ENCODE results near the gene DCAF15. TPM values are rescaled to one million over a fixed set of nuclear protein-coding genes. Genes with fewer than 3 reads are reported as not detected.
"Not testable (repeated sequence)": the region's sequence is repeated elsewhere in the genome, so short reads cannot be mapped to it uniquely, and the experiment has no call there.

DCAF15 gene
- polyA plus RNA-seq, 3 donors, result 28.5 to 29.4 (median 28.6) TPM

- no peak for DNase-seq (ENCODE audit: low read depth in 3 of 3, low spot score in 2 of 3)
These were observed 5.7 kb downstream of the DCAF15 start for GRCh38 chr19:13958043-13958442.

- DNase-seq (ENCODE audit: low read depth in 3 of 3, low spot score in 2 of 3), result no peak
These were observed 7.0 kb downstream of the DCAF15 start for GRCh38 chr19:13959141-13959961.

DNA sequence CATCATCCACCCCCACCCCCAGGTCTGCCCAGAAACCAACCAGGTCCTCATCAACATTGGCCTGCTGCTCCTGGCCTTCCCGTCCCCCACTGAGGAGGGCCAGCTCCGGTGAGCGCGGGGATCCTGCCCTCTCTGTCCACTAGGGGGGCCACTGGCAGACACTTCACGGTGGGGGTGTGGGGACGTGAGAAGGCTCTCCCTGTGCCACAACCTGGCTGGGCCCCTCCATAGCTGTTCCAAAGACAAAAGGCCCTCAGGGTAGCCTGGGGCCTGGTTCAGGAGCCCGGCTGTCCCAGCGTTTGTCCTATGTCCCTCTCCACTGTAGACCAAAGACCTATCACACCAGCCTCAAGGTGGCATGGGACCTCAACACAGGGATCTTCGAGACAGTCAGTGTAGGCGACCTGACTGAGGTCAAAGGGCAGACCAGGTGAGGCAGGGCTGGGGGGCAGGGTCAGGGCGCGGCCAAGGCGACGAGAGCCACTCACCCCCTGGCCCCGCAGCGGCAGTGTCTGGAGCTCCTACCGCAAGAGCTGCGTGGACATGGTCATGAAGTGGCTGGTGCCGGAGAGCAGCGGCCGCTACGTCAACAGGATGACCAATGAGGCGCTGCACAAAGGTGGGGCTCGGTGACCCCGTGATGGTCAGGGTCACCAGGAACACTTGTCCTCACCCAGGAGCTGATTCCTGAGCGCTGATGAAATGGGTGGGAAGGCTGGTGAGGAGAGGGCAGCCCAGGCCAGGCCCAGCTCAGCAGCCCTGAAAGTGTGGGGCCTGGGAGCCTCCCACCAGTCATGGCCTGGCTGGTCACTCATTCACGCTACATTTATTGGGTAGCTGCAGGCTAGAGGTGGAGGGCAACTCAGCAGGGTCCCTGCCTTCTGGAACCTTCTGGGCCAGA, 7.9 kb downstream of the DCAF15 start:
- DNase-seq (ENCODE audit: low read depth in 3 of 3, low spot score in 2 of 3), result no peak

GRCh38 chr19:13960863-13961784, 8.8 kb downstream of the DCAF15 start:
- DNase-seq (ENCODE audit: low read depth in 3 of 3, low spot score in 2 of 3), result no peak

DNA sequence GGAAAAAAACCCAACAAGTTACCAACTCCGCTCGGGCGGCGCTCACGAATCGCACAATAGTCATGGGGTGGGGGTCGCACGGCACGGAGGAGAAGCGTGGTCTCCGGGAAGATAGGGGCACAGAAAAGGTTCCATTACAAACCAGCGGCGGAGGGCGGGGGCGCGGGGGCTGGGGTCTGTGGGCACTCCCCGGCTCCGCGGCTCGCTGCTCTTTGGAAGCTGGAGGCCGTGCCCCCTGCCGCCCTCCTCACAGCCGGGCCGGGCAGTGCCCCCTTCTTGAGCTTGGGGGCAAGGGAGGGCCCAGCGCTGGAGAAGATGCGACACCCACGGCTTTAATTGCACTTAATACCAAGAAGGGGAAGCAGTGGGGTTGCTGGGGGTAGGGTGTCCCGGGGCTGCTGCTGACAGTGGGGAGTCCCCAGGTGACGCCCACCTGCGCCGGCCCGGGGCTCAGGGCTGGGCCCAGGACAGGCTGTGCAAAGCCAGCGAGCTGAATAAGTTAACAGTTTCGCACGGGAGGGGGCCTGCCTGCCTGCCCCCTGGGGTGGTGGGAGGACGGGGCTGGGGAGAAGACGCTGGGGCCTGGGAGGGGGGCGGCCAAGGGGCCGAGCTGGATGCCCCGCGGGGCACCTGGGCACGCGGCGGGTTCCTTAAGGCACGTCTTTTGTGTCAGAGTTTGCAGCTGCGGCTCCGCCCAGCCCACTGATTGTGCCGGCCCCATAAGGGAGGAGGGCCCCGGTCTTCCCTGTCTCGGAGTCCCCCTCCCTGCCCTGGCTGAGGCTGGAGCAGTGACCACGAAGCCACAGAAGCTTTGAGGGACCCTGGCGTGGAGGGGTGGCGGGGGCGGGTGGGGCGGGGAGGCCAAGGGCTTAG, 9.8 kb downstream of the DCAF15 start:
- no peak for DNase-seq (ENCODE audit: low read depth in 3 of 3, low spot score in 2 of 3)

- no peak for DNase-seq (ENCODE audit: low read depth in 3 of 3, low spot score in 2 of 3)
These were observed 10.6 kb downstream of the DCAF15 start for GRCh38 chr19:13962699-13963602.

- DNase-seq (ENCODE audit: low read depth in 3 of 3, low spot score in 2 of 3), result no peak
These were observed 11.3 kb downstream of the DCAF15 start for GRCh38 chr19:13963603-13964105.

DNA sequence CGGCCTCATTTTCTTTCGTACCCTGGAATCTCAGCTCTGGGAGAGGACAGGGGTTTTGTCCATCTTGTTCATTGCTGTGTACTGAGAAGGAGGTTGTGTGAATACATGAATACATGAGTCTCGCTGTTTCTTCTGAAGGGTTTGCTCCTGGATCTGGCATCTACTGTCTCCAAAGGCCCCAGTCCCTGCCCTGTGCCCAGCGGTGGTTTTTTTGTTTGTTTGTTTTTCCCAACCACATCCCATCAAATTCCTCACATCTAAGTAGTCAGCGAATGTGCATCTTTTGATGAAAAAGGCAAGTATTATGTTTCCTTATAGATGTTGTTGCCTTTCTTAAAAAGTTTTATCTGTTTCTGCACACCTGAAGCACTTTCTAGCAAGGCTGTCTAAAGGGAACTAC, 12.5 kb downstream of the DCAF15 start:
- no peak for DNase-seq (ENCODE audit: low read depth in 3 of 3, low spot score in 2 of 3)

DNA sequence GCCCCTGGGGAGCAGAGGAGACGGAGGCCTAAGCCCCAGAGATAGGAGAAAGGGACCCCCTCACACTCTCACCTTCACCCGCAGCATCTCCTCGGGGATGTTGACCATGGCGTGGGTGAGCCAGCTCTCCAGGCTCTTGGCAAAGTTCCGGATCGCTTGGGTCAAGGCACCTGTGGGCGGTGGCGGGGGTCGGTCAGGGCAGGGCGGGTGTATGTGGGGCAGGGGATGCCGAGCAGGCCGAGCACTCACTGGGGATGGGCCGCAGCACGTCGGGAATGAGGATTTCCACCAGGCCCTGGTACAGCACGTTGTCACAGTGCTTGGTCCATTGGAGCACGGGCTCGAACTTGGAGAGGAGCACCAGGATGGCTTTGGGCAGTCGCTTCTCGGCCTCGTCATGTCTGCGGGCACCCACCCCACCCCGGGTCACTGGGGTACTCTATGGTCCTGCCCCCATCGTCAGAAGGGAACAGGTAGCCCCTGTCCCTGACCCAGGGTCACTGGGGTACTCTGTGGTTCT, 13.1 kb downstream of the DCAF15 start:
- DNase-seq (ENCODE audit: low read depth in 3 of 3, low spot score in 2 of 3), result no peak

DNA sequence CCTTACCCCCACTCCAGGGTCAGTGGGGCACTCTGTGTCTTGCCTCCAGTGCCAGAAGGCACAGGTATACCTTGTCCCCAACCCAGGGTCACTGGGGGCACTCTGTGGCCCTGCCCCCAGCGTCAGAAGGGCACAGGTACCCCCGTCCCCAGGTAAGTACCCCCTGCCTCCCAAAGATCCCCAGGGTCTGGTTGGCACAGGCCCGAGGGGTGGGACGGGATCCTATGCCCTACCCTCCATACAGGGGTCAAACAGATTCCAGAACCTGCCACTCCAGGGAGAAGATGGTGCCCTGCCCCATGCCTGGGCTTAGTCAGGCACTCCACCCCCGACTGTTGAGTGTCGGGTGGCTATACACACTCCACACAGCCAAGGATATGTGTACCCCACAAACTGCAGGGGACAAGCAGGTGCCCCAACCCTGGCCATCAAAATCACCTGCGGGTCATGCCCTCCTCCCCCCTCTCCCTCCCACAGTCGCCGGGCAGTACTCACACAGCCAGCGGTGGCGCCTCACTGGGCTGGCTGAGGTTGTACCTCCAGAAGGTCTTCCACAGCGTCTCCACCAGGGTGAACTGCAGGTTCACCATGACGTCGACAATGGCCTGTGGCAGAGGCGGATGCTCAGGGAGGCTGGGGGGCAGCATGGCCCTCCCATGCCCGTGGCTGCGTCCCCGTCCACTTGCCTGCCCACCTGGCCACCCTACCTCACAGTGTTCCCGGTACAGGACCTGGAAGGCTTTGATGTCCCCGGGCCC, 13.8 kb downstream of the DCAF15 start:
- DNase-seq (ENCODE audit: low read depth in 3 of 3, low spot score in 2 of 3), result no peak

GRCh38 chr19:13966684-13967128, 14.4 kb downstream of the DCAF15 start:
- DNase-seq (ENCODE audit: low read depth in 3 of 3, low spot score in 2 of 3), result no peak

DNA sequence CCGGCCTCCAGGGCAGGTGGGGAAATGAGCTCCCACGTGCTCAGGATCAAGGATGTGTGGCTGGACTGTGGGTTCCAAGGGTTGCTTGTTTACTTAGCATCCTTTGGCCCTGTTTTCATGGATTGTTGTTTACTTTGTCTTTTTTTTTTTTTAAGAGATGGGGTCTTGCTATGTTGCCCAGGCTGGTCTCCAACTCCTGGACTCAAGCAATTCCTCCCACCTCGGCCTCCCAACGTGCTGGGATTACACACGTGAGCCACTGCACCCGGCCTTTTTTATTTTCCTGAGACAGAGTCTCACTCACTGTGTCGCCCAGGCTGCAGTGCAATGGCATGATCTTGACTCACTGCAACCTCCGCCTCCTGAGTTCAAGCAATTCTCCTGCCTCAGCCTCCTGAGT, 14.9 kb downstream of the DCAF15 start:
- DNase-seq (ENCODE audit: low read depth in 3 of 3, low spot score in 2 of 3), result not testable (repeated sequence)

DNA sequence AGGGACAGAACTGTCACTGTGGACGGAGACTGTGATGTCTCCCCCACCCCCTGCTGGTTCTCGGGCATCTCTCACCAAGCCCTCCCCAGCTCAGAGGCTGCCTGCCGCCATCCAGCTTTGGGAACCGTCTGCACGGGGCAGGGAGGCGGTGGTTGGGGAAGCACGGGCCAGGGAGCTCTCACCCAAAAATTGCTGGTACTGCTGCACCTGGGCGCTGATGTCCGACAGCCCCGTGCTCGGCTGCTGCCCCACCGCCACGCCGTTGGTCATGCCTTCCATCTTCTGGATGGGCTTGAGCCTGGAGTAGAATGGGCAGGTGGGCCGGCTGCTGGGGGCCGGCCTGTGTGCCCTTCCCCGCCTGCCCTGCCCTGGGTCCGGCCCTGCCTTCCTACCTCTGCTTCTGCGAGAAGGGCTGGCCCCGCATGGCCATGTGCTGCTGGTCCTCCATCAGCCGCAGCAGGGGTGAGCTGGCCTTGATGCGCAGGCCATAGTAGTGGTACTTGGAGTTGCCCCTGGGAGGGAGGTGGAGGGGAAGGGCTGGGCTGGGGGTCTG, 16.1 kb downstream of the DCAF15 start:
- no peak for DNase-seq (ENCODE audit: low read depth in 3 of 3, low spot score in 2 of 3)

DNA sequence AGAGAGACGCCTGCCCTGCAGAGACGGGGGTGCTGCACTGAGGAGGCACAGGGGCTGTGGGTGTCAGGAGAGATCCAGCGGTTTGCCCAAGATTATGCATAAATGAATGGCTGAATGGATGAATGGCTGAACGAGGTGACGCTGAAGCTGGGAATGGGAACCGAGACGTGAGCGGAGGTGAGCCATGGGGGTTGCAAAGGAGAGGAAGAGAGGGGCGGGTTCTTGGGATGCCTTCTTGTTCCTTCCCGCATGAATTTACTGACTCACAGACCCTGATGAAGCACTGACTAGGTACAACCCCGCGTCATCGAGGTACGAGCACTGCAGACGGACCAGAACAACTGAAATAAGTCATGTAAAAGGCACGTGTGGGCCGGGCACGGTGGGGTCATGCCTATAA, 16.7 kb downstream of the DCAF15 start:
- no peak for DNase-seq (ENCODE audit: low read depth in 3 of 3, low spot score in 2 of 3)

DNA sequence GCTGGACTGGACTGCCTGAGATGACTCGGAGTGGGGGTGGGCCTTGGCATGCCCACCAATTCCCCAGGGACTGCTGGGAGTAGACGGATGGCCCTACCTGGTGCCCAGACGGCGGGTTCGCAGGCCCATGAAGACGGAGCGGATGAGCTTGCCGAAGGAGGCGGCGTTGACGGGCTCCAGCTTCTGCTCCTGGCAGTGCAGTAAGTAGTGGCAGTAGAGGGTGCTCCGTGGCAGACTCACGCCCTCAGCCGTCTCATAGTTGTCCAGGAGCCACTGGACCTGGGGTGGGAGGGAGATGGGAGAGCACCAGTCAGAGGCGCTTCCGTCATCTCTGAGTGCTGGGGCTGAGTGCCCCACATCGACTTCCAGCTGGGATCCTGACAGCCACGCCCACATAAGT, 17.6 kb downstream of the DCAF15 start:
- DNase-seq (ENCODE audit: low read depth in 3 of 3, low spot score in 2 of 3), result no peak

DNA sequence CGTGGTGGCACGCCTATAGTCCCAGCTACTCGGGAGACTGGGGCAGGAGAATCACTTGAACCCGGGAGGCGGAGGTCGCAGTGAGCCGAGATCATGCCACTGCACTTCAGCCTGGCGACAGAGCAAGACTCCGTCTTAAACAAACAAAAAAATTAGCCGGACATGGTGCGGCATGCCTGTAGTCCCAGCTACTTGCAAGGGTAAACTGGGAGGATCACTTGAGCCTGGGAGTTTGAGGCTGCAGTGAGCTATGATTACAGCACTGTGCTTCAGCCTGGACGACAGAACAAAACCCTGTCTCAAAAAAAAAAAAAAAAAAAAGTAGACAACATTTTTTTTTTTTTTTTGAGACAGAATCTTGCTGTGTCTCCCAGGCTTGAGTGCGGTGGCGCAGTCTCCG, 19.6 kb downstream of the DCAF15 start:
- not testable (repeated sequence) for DNase-seq (ENCODE audit: low read depth in 3 of 3, low spot score in 2 of 3)
